GM10248 (cell line): ENCODE data around the gene GRB10.

Experiments
- CTCF ChIA-PET: fragments of 300-600 bp; sonication (Branson Sonifier 250); formaldehyde crosslinking; extraction: SDS; loops from one replicate; lab custom pipeline; 2021; ENCODE audit warnings: antibody characterized with exemption; lab: Yijun Ruan, JAX
- POLR2A ChIA-PET: fragments of 350-650 bp; sonication (Branson Sonifier 250); formaldehyde crosslinking; extraction: SDS; loops from one replicate; lab custom pipeline; 2020; ENCODE audit warnings: antibody characterized with exemption; lab: Yijun Ruan, JAX
- DNase-seq: peaks from one replicate; pipeline ENCODE4 v3.0.0; 2012; ENCODE audit errors: extremely low spot score
- TF ChIP-seq, protein P1 (sequence below): IDR thresholded peaks from 2 replicates; pipeline ENCODE4 v1.5.1; 2012; ENCODE audit warnings: mild to moderate bottlenecking, low read depth; ENCODE audit errors: extremely low read depth, missing control alignments, control extremely low read depth

GRB10 gene

GRCh38 chr7:50647286-50647980, 135.3 kb downstream of the GRB10 start:
- ChIA-PET CTCF (interaction anchor here (0.8 to 1.8 kb wide), 2 partner anchors 13 kb away, joined by 3 to 6 read pairs; no protein-coding TSS in a partner anchor), POLR2A (no interaction called here)
- TF ChIP-seq, protein P1, sequence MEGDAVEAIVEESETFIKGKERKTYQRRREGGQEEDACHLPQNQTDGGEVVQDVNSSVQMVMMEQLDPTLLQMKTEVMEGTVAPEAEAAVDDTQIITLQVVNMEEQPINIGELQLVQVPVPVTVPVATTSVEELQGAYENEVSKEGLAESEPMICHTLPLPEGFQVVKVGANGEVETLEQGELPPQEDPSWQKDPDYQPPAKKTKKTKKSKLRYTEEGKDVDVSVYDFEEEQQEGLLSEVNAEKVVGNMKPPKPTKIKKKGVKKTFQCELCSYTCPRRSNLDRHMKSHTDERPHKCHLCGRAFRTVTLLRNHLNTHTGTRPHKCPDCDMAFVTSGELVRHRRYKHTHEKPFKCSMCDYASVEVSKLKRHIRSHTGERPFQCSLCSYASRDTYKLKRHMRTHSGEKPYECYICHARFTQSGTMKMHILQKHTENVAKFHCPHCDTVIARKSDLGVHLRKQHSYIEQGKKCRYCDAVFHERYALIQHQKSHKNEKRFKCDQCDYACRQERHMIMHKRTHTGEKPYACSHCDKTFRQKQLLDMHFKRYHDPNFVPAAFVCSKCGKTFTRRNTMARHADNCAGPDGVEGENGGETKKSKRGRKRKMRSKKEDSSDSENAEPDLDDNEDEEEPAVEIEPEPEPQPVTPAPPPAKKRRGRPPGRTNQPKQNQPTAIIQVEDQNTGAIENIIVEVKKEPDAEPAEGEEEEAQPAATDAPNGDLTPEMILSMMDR: no peak
- DNase-seq: no peak

GRCh38 chr7:50646069-50646468, 136.6 kb downstream of the GRB10 start:
- TF ChIP-seq, protein P1: no peak
- POLR2A ChIA-PET: no interaction called here
- no peak for DNase-seq
- CTCF ChIA-PET: interaction anchor here (1.8 kb wide), 1 partner anchor 12 kb away, joined by 6 read pairs; no protein-coding TSS in a partner anchor

- POLR2A ChIA-PET: no interaction called here
- CTCF ChIA-PET: interaction anchor here (1.5 kb wide), 1 partner anchor 12 kb away, joined by 8 read pairs; no protein-coding TSS in a partner anchor
- DNase-seq: no peak
- TF ChIP-seq, protein P1: no peak
These were observed 137.5 kb downstream of the GRB10 start for GRCh38 chr7:50645186-50645585.

DNA sequence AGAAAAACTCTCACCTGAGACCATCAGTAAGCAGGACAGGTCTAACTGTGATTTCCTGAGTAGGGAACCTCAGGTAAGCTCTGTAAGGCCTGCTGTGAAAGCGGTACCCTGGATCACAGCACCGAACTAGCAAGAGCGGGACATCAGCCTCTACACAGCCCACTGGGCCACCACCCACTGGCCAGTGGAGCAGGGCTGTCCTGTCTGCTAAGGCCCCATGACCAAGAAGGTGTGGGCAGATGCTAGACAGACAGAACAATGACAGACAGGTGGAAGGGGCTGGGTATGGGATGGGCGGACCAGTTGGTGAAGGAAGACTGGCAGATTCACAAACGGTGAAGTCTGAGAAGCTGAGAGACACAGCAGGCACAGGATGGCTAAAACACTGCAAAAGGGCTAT, 138.1 kb downstream of the GRB10 start:
- no peak for DNase-seq
- CTCF ChIA-PET: interaction anchor here (1.2 to 1.5 kb wide), 2 partner anchors 11 kb away, joined by 3 to 8 read pairs; no protein-coding TSS in a partner anchor
- TF ChIP-seq, protein P1: no peak
- POLR2A ChIA-PET: no interaction called here

DNA sequence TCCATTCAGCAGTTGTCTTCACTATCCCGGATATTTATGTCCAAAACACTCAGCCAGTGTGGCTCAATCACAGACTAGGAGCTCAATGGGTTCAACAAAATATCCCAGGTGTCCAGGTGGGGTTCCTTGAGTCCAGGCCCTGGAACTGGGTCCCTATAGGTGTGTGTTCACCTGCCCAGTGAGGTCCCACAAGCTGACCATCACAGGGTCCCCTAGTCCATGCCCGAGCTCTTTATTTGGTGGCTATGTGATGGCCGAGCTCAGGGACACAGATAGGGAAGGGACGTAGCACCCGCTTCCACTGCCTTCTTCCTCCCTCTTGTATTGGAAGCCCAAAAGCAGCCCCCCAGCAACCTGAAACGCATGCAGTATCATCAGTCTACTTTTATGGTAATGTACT, 138.6 kb downstream of the GRB10 start:
- CTCF ChIA-PET: interaction anchor here (1.2 to 1.5 kb wide), 2 partner anchors 11 to 12 kb away, joined by 3 to 8 read pairs; no protein-coding TSS in a partner anchor
- no peak for DNase-seq

More for the DNA sequence above, 138.6 kb downstream of the GRB10 start:
- POLR2A ChIA-PET: no interaction called here
- TF ChIP-seq, protein P1: no peak
